ENCODE data around the gene KCNIP1. TPM values are rescaled to one million over a fixed set of nuclear protein-coding genes. Genes with fewer than 3 reads are reported as not detected.

KCNIP1 gene
- polyA plus RNA-seq, 3 donors, result not detected

DNA sequence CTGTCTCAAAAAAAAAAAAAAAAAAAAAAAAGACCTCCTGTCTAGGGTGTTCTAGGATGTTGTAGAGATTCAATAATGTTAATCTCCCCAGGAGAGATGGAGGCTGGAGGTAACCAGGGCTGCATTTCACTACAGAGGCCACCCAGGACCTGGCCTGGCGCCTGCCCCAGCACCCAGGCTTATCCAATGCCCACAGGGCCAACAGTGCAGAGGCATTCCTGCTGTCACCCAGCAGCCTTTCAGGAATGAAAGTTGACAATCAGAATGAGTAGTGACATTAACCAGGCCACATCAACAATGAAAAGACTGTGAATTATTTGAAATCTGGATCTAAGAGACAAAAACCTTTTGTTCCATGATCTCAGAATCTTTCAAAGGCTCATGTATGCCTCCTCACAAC is 243.5 kb downstream of the KCNIP1 start:
- Histone ChIP-seq H3K4me2 (replicated peaks; ENCODE audit: extremely low read depth, low read length, poor library complexity, severe bottlenecking) (no peak overlapping the region), H3K9me3 (replicated peaks in 1 of 2; ENCODE audit: control insufficient read depth in 1 of 2, insufficient read depth in 1 of 2, low read length in 2 of 2) (no peaks in the 10 kb centered on the region)

DNA sequence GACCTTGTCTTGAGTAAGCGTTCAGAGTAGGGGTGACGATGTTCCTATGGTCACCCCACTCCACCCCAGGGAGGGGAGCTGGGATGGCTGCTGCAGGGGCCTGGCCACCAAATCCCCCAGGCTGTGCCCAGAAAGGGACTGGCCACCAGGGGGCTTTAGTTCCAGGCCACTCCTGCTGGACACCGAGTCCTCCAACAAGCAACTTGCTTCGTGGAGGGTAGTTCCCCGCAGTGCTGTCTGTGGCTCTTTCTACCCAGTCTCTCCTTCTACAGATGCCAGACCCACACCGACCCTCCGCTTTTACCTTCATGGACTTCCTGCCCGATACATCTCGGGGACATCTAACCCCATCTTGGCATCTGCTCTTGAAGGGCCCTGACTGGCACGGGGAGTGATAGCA is 244.0 kb downstream of the KCNIP1 start:
- no peaks in the 10 kb centered on the region for H3K4me1 ChIP-seq (ENCODE audit: control insufficient read depth in 1 of 2, insufficient read depth in 2 of 2, low read length in 2 of 2)
- Mint-ChIP-seq H3K27me3 (ENCODE audit: low read depth in 3 of 3) (peaks cover 34 to 61% (median 43%) of the 10 kb centered on the region in 3 donors), H3K9me3 (peaks cover 0 to 1% (median 0%) of the 10 kb centered on the region in 7 donors), H3K4me1 (peaks cover 3% of the 10 kb centered on the region), H3K36me3 (no peaks in the 10 kb centered on the region), H3K4me3 (no peak overlapping the region), H3K27ac (no peak overlapping the region)
- no peak overlapping the region for H3K4me3 ChIP-seq (replicated peaks in 1 of 3; ENCODE audit: low read depth in 2 of 3, low read length in 3 of 3)
- no peak for DNase-seq
- no peak overlapping the region for H2AFZ ChIP-seq (ENCODE audit: insufficient read depth, low read depth, low read length, poor library complexity, severe bottlenecking)
- intact Hi-C loops (cut with micrococcal nuclease), result loop anchor here (10.0 kb wide), 2 partner anchors 587 to 597 kb away; no protein-coding TSS in a partner anchor
- no peak overlapping the region for H3K9ac ChIP-seq (ENCODE audit: insufficient read depth, low read length, poor library complexity, severe bottlenecking)
- no peaks in the 10 kb centered on the region for H3K9me3 ChIP-seq (replicated peaks in 1 of 2; ENCODE audit: control insufficient read depth in 1 of 2, insufficient read depth in 1 of 2, low read length in 2 of 2)
- H4K20me1 ChIP-seq (ENCODE audit: insufficient read depth, low read length), result no peaks in the 10 kb centered on the region
- H3K27ac ChIP-seq (ENCODE audit: low read depth in 1 of 2, low read length in 2 of 2), result no peak overlapping the region
- H3K4me2 ChIP-seq (replicated peaks; ENCODE audit: extremely low read depth, low read length, poor library complexity, severe bottlenecking), result no peak overlapping the region
- peak; percentile 11 for TF ChIP-seq CTCF (IDR thresholded peaks at IDR 0.05)
- H3K36me3 ChIP-seq (replicated peaks in 1 of 2; ENCODE audit: control insufficient read depth in 1 of 2, insufficient read depth in 2 of 2, low read length in 2 of 2), result no peaks in the 10 kb centered on the region
- WGBS (ENCODE audit: insufficient coverage), result 82% methylated on average over 8 of the region's 10 CpGs
- H3K27me3 ChIP-seq (ENCODE audit: control insufficient read depth in 2 of 2, insufficient read depth in 2 of 2, low read length in 2 of 2), result peaks cover 4 to 27% of the 10 kb centered on the region in 2 donors
- H3K79me2 ChIP-seq (ENCODE audit: insufficient read depth, low read length), result no peaks in the 10 kb centered on the region

More for the DNA sequence above, 243.5 kb downstream of the KCNIP1 start:
- peaks cover 3% of the 10 kb centered on the region for H3K4me1 Mint-ChIP-seq
- Histone ChIP-seq H3K27me3 (ENCODE audit: control insufficient read depth in 2 of 2, insufficient read depth in 2 of 2, low read length in 2 of 2) (peaks cover 4 to 27% of the 10 kb centered on the region in 2 donors), H3K4me3 (replicated peaks in 1 of 3; ENCODE audit: low read depth in 2 of 3, low read length in 3 of 3) (no peak overlapping the region), H4K20me1 (ENCODE audit: insufficient read depth, low read length) (no peaks in the 10 kb centered on the region), H3K9ac (ENCODE audit: insufficient read depth, low read length, poor library complexity, severe bottlenecking) (no peak overlapping the region), H3K79me2 (ENCODE audit: insufficient read depth, low read length) (no peaks in the 10 kb centered on the region), H2AFZ (ENCODE audit: insufficient read depth, low read depth, low read length, poor library complexity, severe bottlenecking) (no peak overlapping the region), H3K4me1 (ENCODE audit: control insufficient read depth in 1 of 2, insufficient read depth in 2 of 2, low read length in 2 of 2) (no peaks in the 10 kb centered on the region), H3K36me3 (replicated peaks in 1 of 2; ENCODE audit: control insufficient read depth in 1 of 2, insufficient read depth in 2 of 2, low read length in 2 of 2) (no peaks in the 10 kb centered on the region), H3K27ac (ENCODE audit: low read depth in 1 of 2, low read length in 2 of 2) (no peak overlapping the region)
- no CpG with 5 or more reads among the region's 1 CpG for WGBS (ENCODE audit: insufficient coverage)
- intact Hi-C loops (cut with micrococcal nuclease), result loop anchor here (10.0 kb wide), 2 partner anchors 587 to 597 kb away; no protein-coding TSS in a partner anchor
- peaks cover 0 to 1% (median 0%) of the 10 kb centered on the region in 7 donors for H3K9me3 Mint-ChIP-seq
- H3K27ac Mint-ChIP-seq, result no peak overlapping the region
- no peak for TF ChIP-seq CTCF (IDR thresholded peaks at IDR 0.05)
- peaks cover 34 to 61% (median 43%) of the 10 kb centered on the region in 3 donors for H3K27me3 Mint-ChIP-seq (ENCODE audit: low read depth in 3 of 3)
- no peak for DNase-seq
- H3K36me3 Mint-ChIP-seq, result no peaks in the 10 kb centered on the region
- H3K4me3 Mint-ChIP-seq, result no peak overlapping the region
